Measurements from ENCODE around the gene ROBO2. TPM values are rescaled to one million over a fixed set of nuclear protein-coding genes. Genes with fewer than 3 reads are reported as not detected.

Gene ROBO2
- polyA plus RNA-seq, 1 of the 3 experiments (the other 2 are of a cell fraction): not detected

DNA sequence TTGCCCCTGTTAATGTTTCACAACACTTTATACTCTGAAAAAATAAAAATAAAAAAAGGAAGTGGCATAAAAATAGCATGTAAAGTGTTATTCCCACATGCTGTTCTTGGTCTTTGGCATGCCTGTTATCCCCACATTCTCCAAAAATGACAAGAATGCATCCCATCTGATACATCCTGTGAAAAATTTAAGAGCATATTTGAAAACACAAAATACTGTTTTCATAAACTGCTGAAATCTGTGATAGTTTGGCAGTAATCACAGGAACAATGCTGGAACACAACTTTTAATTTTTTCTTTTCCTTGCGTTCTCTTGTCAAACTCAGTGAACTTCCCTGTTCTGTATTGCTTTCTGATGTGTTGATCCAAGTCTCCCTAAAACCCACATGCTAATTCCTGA is 288.8 kb downstream of the ROBO2 start:
- no peak for TF ChIP-seq EZH2phosphoT487 (IDR thresholded peaks at IDR 0.05; ENCODE audit: borderline replicate concordance, low read depth)
- TF ChIP-seq CTCF (IDR thresholded peaks at IDR 0.05): no peak
- no peak for TF ChIP-seq MEF2A (IDR thresholded peaks at IDR 0.05; ENCODE audit: borderline replicate concordance, low read depth)
- TF ChIP-seq NFIC (IDR thresholded peaks at IDR 0.05; ENCODE audit: borderline replicate concordance): no peak
- no peak for TF ChIP-seq SIN3A (IDR thresholded peaks at IDR 0.05; ENCODE audit: borderline replicate concordance, low read depth, low read length)
- no peak for TF ChIP-seq NRF1 (IDR thresholded peaks at IDR 0.05; ENCODE audit: low read depth, low read length)
- TF ChIP-seq, protein P1, sequence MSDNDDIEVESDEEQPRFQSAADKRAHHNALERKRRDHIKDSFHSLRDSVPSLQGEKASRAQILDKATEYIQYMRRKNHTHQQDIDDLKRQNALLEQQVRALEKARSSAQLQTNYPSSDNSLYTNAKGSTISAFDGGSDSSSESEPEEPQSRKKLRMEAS (IDR thresholded peaks at IDR 0.05; ENCODE audit: low read depth): no peak
- no peak for TF ChIP-seq JUND (IDR thresholded peaks at IDR 0.05)
- TF ChIP-seq, protein P2, sequence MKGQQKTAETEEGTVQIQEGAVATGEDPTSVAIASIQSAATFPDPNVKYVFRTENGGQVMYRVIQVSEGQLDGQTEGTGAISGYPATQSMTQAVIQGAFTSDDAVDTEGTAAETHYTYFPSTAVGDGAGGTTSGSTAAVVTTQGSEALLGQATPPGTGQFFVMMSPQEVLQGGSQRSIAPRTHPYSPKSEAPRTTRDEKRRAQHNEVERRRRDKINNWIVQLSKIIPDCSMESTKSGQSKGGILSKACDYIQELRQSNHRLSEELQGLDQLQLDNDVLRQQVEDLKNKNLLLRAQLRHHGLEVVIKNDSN (IDR thresholded peaks at IDR 0.05; ENCODE audit: borderline replicate concordance, low read depth): no peak
- TF ChIP-seq, protein P3, sequence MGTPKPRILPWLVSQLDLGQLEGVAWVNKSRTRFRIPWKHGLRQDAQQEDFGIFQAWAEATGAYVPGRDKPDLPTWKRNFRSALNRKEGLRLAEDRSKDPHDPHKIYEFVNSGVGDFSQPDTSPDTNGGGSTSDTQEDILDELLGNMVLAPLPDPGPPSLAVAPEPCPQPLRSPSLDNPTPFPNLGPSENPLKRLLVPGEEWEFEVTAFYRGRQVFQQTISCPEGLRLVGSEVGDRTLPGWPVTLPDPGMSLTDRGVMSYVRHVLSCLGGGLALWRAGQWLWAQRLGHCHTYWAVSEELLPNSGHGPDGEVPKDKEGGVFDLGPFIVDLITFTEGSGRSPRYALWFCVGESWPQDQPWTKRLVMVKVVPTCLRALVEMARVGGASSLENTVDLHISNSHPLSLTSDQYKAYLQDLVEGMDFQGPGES (IDR thresholded peaks at IDR 0.05; ENCODE audit: low read depth, low read length): no peak
- no peak for TF ChIP-seq FOXM1 (IDR thresholded peaks at IDR 0.05; ENCODE audit: low read depth)
- no peak for TF ChIP-seq FOSL2 (IDR thresholded peaks at IDR 0.05; ENCODE audit: borderline replicate concordance, low read depth)
- no peak for TF ChIP-seq RCOR1 (IDR thresholded peaks at IDR 0.05; ENCODE audit: low read length)
- no peaks in the 10 kb centered on the region for H4K20me1 ChIP-seq (ENCODE audit: insufficient read depth)
- no peaks in the 10 kb centered on the region for H3K27me3 ChIP-seq (ENCODE audit: insufficient read depth)
- no peak overlapping the region for H3K4me2 ChIP-seq
- DNase-seq: no peak
- no peak overlapping the region for H3K9ac ChIP-seq
- no peaks in the 10 kb centered on the region for H3F3A ChIP-seq (replicated peaks; ENCODE audit: insufficient read depth)
- H2AFZ ChIP-seq (ENCODE audit: low read depth): no peak overlapping the region
- H3K9me2 ChIP-seq: no peaks in the 10 kb centered on the region
- ChIA-PET CTCF (no interaction called here), POLR2A (no interaction called here)
- H3K27ac ChIP-seq (ENCODE audit: low read depth in 2 of 2, low read length in 1 of 2): no peak overlapping the region
- H3K4me1 ChIP-seq (ENCODE audit: control insufficient read depth in 1 of 2, insufficient read depth in 2 of 2, low read depth in 1 of 2, low read length in 1 of 2): no peaks in the 10 kb centered on the region
- H3K9me3 ChIP-seq: no peaks in the 10 kb centered on the region
- H3K36me3 ChIP-seq (replicated peaks in 1 of 2; ENCODE audit: control insufficient read depth in 1 of 2, insufficient read depth in 2 of 2, low read length in 1 of 2): no peaks in the 10 kb centered on the region
- H3K4me3 ChIP-seq (ENCODE audit: low read depth in 2 of 2, low read length in 1 of 2): no peak overlapping the region
- no peaks in the 10 kb centered on the region for H3K79me2 ChIP-seq (ENCODE audit: insufficient read depth)
- WGBS (ENCODE audit: low lambda C conversion rate): 67% methylated on average over 1 of the region's 1 CpG

DNA sequence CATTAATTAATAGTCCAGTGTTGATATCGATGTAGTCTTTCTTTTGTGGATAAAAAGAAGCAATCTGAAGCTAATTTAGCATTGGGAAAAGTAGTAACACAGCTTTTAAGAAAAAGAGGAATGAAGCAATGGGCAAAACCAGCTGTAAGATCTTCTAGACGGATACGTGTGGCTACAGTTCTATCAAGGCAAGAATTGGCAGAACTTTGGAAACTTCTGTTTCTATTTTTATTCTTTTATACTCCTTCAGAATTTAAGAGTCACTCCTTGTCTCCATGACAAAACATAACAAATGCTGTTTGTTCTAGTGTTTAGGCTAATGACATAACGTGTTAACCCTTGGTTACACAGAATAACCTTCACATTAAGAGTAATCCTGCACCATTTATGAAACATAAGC is 289.2 kb downstream of the ROBO2 start:
- Histone ChIP-seq H3F3A (replicated peaks; ENCODE audit: insufficient read depth) (no peaks in the 10 kb centered on the region), H3K4me2 (no peak overlapping the region), H3K4me3 (ENCODE audit: low read depth in 2 of 2, low read length in 1 of 2) (no peak overlapping the region), H2AFZ (ENCODE audit: low read depth) (no peak overlapping the region), H3K79me2 (ENCODE audit: insufficient read depth) (no peaks in the 10 kb centered on the region), H3K9me2 (no peaks in the 10 kb centered on the region), H3K36me3 (replicated peaks in 1 of 2; ENCODE audit: control insufficient read depth in 1 of 2, insufficient read depth in 2 of 2, low read length in 1 of 2) (no peaks in the 10 kb centered on the region), H3K9ac (no peak overlapping the region), H3K4me1 (ENCODE audit: control insufficient read depth in 1 of 2, insufficient read depth in 2 of 2, low read depth in 1 of 2, low read length in 1 of 2) (no peaks in the 10 kb centered on the region), H4K20me1 (ENCODE audit: insufficient read depth) (no peaks in the 10 kb centered on the region), H3K27me3 (ENCODE audit: insufficient read depth) (no peaks in the 10 kb centered on the region), H3K27ac (ENCODE audit: low read depth in 2 of 2, low read length in 1 of 2) (no peak overlapping the region), H3K9me3 (no peaks in the 10 kb centered on the region)
- POLR2A ChIA-PET: no interaction called here
- CTCF ChIA-PET: interaction anchor here (1.3 kb wide), 1 partner anchor 9 kb away, joined by 4 read pairs; no protein-coding TSS in a partner anchor
- DNase-seq: no peak
- WGBS (ENCODE audit: low lambda C conversion rate): 53% methylated on average over 4 of the region's 4 CpGs
- TF ChIP-seq ZBTB33 (IDR thresholded peaks at IDR 0.05; ENCODE audit: borderline replicate concordance, low read depth) (no peak), RAD21 (IDR thresholded peaks at IDR 0.05; ENCODE audit: low read length) (no peak)

Measured in SK-N-SH (cell line).